Karpas-422 (cell line): ENCODE measurements around the gene TSPAN11. TPM values are rescaled to one million over a fixed set of nuclear protein-coding genes. Genes with fewer than 3 reads are reported as not detected.
A peak's percentile ranks its signal among the peaks of the same experiment; 100 is the strongest.

Experiments
- DNase-seq: peaks from one replicate; pipeline ENCODE4 v3.0.0-alpha.2; 2015
- H2AFZ ChIP-seq: fragments of 200-600 bp; sonication (generic); 2 replicates; pipeline ENCODE4 v1.6.1; 2014; ENCODE audit warnings: antibody characterized with exemption, low read length, mixed read lengths
- H3K27ac ChIP-seq: fragments of 200-600 bp; sonication (generic); 2 replicates; pipeline ENCODE4 v1.5.1; 2014; ENCODE audit warnings: mild to moderate bottlenecking, low read length, moderate library complexity
- H3K27me3 ChIP-seq: fragments of 200-600 bp; sonication (generic); 2 replicates; pipeline ENCODE4 v1.6.1; 2014; ENCODE audit warnings: low read length, mixed read lengths
- H3K36me3 ChIP-seq: fragments of 200-600 bp; sonication (generic); 2 replicates; pipeline ENCODE4 v1.6.1; 2014; ENCODE audit warnings: low read length, mixed read lengths; ENCODE audit not compliant: insufficient read depth
- H3K4me1 ChIP-seq: fragments of 200-600 bp; sonication (generic); 2 replicates; pipeline ENCODE4 v1.6.1; 2014; ENCODE audit warnings: mild to moderate bottlenecking, low read length, mixed read lengths
- H3K4me2 ChIP-seq: fragments of 200-600 bp; sonication (generic); 2 replicates; pipeline ENCODE4 v1.6.1; 2014; ENCODE audit warnings: low read length, low read depth, mild to moderate bottlenecking; ENCODE audit not compliant: poor library complexity, severe bottlenecking
- H3K4me3 ChIP-seq: fragments of 200-600 bp; sonication (generic); 2 replicates; pipeline ENCODE4 v1.5.1; 2014; ENCODE audit warnings: mild to moderate bottlenecking, antibody characterized with exemption, low read length, mixed read lengths
- H3K79me2 ChIP-seq: fragments of 200-600 bp; sonication (generic); 2 replicates; pipeline ENCODE4 v1.6.1; 2014; ENCODE audit warnings: mild to moderate bottlenecking, low read length, mixed read lengths
- H3K9ac ChIP-seq: fragments of 200-600 bp; sonication (generic); 2 replicates; pipeline ENCODE4 v1.6.0; 2014; ENCODE audit warnings: low read length
- H3K9me2 ChIP-seq: fragments of 200-600 bp; sonication (generic), shearing (Covaris generic); replicated peaks from 2 replicates; pipeline ENCODE4 v1.6.0; 2014; ENCODE audit warnings: mild to moderate bottlenecking, low read length, moderate library complexity; ENCODE audit not compliant: insufficient read depth
- H3K9me3 ChIP-seq: fragments of 300-700, 200-600 bp; sonication (generic); 2 replicates; pipeline ENCODE4 v1.6.1; 2014; ENCODE audit warnings: low read length, mixed read lengths
- H4K20me1 ChIP-seq: fragments of 200-600 bp; sonication (generic); 2 replicates; pipeline ENCODE4 v1.6.1; 2014; ENCODE audit warnings: mild to moderate bottlenecking, antibody characterized with exemption, low read length, low read depth; ENCODE audit not compliant: insufficient read depth
- total RNA-seq: library from RNA; depleted of rRNA; stranded (reverse); fragments of >200 nt; shearing (Covaris generic); gene quantifications from 2 replicates; pipeline ENCODE4 v1.2.3, GENCODE V29; 2014; ENCODE audit warnings: low replicate concordance

Gene TSPAN11
- total RNA-seq, 1 experiment from 2014 or later: not detected

- Histone ChIP-seq H3K4me2 (no peak overlapping the region), H2AFZ (no peak overlapping the region), H3K27me3 (no peaks in the 10 kb centered on the region), H3K36me3 (no peaks in the 10 kb centered on the region), H3K9me2 (no peaks in the 10 kb centered on the region), H3K9me3 (no peaks in the 10 kb centered on the region), H4K20me1 (no peaks in the 10 kb centered on the region), H3K4me3 (no peak overlapping the region), H3K27ac (no peak overlapping the region), H3K4me1 (no peaks in the 10 kb centered on the region), H3K79me2 (no peaks in the 10 kb centered on the region), H3K9ac (no peak overlapping the region)
- DNase-seq: no peak
Observed at GRCh38 chr12:30980955-30981662, 54.6 kb downstream of the TSPAN11 start.

- no peak overlapping the region for H3K9ac ChIP-seq
- H3K9me2 ChIP-seq: no peaks in the 10 kb centered on the region
- no peaks in the 10 kb centered on the region for H4K20me1 ChIP-seq
- H3K4me1 ChIP-seq: no peaks in the 10 kb centered on the region
- no peaks in the 10 kb centered on the region for H3K36me3 ChIP-seq
- no peaks in the 10 kb centered on the region for H3K9me3 ChIP-seq
- H3K4me3 ChIP-seq: no peak overlapping the region
- DNase-seq: no peak
- H2AFZ ChIP-seq: no peak overlapping the region
- H3K4me2 ChIP-seq: no peak overlapping the region
- H3K27me3 ChIP-seq: no peaks in the 10 kb centered on the region
- H3K27ac ChIP-seq: no peak overlapping the region
- no peaks in the 10 kb centered on the region for H3K79me2 ChIP-seq
Observed at GRCh38 chr12:30982413-30982812, 55.9 kb downstream of the TSPAN11 start.

- Histone ChIP-seq H3K4me3 (no peak overlapping the region), H3K27ac (no peak overlapping the region), H2AFZ (no peak overlapping the region), H3K27me3 (no peaks in the 10 kb centered on the region), H3K9me2 (no peaks in the 10 kb centered on the region), H3K79me2 (no peaks in the 10 kb centered on the region), H3K9me3 (no peaks in the 10 kb centered on the region), H3K4me2 (no peak overlapping the region), H4K20me1 (no peaks in the 10 kb centered on the region), H3K9ac (no peak overlapping the region), H3K4me1 (no peaks in the 10 kb centered on the region), H3K36me3 (no peaks in the 10 kb centered on the region)
- DNase-seq: peak; percentile 82
Observed at GRCh38 chr12:30985814-30986452, 59.4 kb downstream of the TSPAN11 start.

- Histone ChIP-seq H3K27me3 (no peaks in the 10 kb centered on the region), H4K20me1 (no peaks in the 10 kb centered on the region), H2AFZ (no peak overlapping the region), H3K4me2 (no peak overlapping the region), H3K9me3 (no peaks in the 10 kb centered on the region), H3K9me2 (no peaks in the 10 kb centered on the region), H3K27ac (no peak overlapping the region), H3K9ac (no peak overlapping the region), H3K36me3 (no peaks in the 10 kb centered on the region), H3K79me2 (no peaks in the 10 kb centered on the region), H3K4me3 (no peak overlapping the region), H3K4me1 (no peaks in the 10 kb centered on the region)
- no peak for DNase-seq
Observed at GRCh38 chr12:30988086-30988485, 61.5 kb downstream of the TSPAN11 start.

GRCh38 chr12:30988646-30989286 is 62.2 kb downstream of the TSPAN11 start:
- Histone ChIP-seq H3K9me2 (no peaks in the 10 kb centered on the region), H3K4me1 (no peaks in the 10 kb centered on the region), H4K20me1 (no peaks in the 10 kb centered on the region), H3K27me3 (no peaks in the 10 kb centered on the region), H3K9ac (no peak overlapping the region), H3K79me2 (no peaks in the 10 kb centered on the region), H3K4me3 (no peak overlapping the region), H2AFZ (no peak overlapping the region), H3K9me3 (no peaks in the 10 kb centered on the region), H3K4me2 (no peak overlapping the region), H3K27ac (no peak overlapping the region), H3K36me3 (no peaks in the 10 kb centered on the region)
- no peak for DNase-seq

- H3K9ac ChIP-seq: no peak overlapping the region
- no peak overlapping the region for H2AFZ ChIP-seq
Observed at GRCh38 chr12:30989754-30990153, 63.2 kb downstream of the TSPAN11 start.

GRCh38 chr12:30990316-30990715 is 63.8 kb downstream of the TSPAN11 start:
- Histone ChIP-seq H3K79me2 (no peaks in the 10 kb centered on the region), H3K27ac (no peak overlapping the region), H3K27me3 (no peaks in the 10 kb centered on the region), H3K9ac (no peak overlapping the region), H3K4me3 (no peak overlapping the region), H3K36me3 (no peaks in the 10 kb centered on the region), H2AFZ (no peak overlapping the region), H3K4me2 (no peak overlapping the region), H3K4me1 (no peaks in the 10 kb centered on the region), H3K9me2 (no peaks in the 10 kb centered on the region), H3K9me3 (no peaks in the 10 kb centered on the region), H4K20me1 (no peaks in the 10 kb centered on the region)
- no peak for DNase-seq

More at GRCh38 chr12:30989754-30990153, 63.2 kb downstream of the TSPAN11 start:
- H3K4me2 ChIP-seq: no peak overlapping the region
- no peaks in the 10 kb centered on the region for H3K79me2 ChIP-seq
- H4K20me1 ChIP-seq: no peaks in the 10 kb centered on the region
- H3K27me3 ChIP-seq: no peaks in the 10 kb centered on the region
- no peaks in the 10 kb centered on the region for H3K36me3 ChIP-seq
- no peak overlapping the region for H3K27ac ChIP-seq
- H3K9me2 ChIP-seq: no peaks in the 10 kb centered on the region
- no peak overlapping the region for H3K4me3 ChIP-seq
- H3K9me3 ChIP-seq: no peaks in the 10 kb centered on the region
- peak; percentile 84 for DNase-seq
- H3K4me1 ChIP-seq: no peaks in the 10 kb centered on the region

GRCh38 chr12:30990776-30991175 is 64.2 kb downstream of the TSPAN11 start:
- H3K79me2 ChIP-seq: no peaks in the 10 kb centered on the region
- no peak overlapping the region for H2AFZ ChIP-seq
- no peaks in the 10 kb centered on the region for H3K36me3 ChIP-seq
- no peaks in the 10 kb centered on the region for H3K4me1 ChIP-seq
- no peaks in the 10 kb centered on the region for H3K27me3 ChIP-seq
- no peaks in the 10 kb centered on the region for H4K20me1 ChIP-seq
- H3K4me2 ChIP-seq: no peak overlapping the region
- H3K9ac ChIP-seq: no peak overlapping the region
- no peak overlapping the region for H3K27ac ChIP-seq
- no peak overlapping the region for H3K4me3 ChIP-seq
- no peaks in the 10 kb centered on the region for H3K9me2 ChIP-seq
- no peaks in the 10 kb centered on the region for H3K9me3 ChIP-seq
- no peak for DNase-seq
